Activated naive CD4-positive, alpha-beta T cell treated with anti-CD3 and anti-CD28 coated beads, Interleukin-2, amount 50 U/mL, for 72 hours (primary cell): ENCODE measurements around the gene MED7. TPM values are rescaled to one million over a fixed set of nuclear protein-coding genes. Genes with fewer than 3 reads are reported as not detected.

Source experiments
- ATAC-seq, 2 donors: fragments of 150-1000 bp; cut with Tn5 transposase; 2 replicates each; pipeline ENCODE4 v1.10.0; 2021; ENCODE audit warnings: mild to moderate bottlenecking in 2 of 2, moderate library complexity in 2 of 2
- DNase-seq, 2 donors: peaks; one replicate each; pipeline ENCODE4 v3.0.0; 2021 to 2022; ENCODE audit warnings: low spot score in 2 of 2
- H3K27ac Mint-ChIP-seq, 2 donors: one replicate each; pipeline ENCODE4 v1.8.0; 2022; ENCODE audit warnings: mild to moderate bottlenecking in 2 of 2, mixed read lengths in 2 of 2
- H3K36me3 Mint-ChIP-seq, 2 donors: one replicate each; pipeline ENCODE4 v1.8.0; 2022; ENCODE audit warnings: mixed read lengths in 2 of 2
- H3K9me3 Mint-ChIP-seq, 2 donors: one replicate each; pipeline ENCODE4 v1.8.0; 2022; ENCODE audit warnings: mixed read lengths in 2 of 2
- total RNA-seq, 2 donors: library from RNA; stranded (reverse); gene quantifications; one replicate each; pipeline ENCODE4 v1.2.3, GENCODE V29; 2022

Gene MED7
- total RNA-seq, 2 donors from 2014 or later = 16.9 to 21.7 TPM

DNA sequence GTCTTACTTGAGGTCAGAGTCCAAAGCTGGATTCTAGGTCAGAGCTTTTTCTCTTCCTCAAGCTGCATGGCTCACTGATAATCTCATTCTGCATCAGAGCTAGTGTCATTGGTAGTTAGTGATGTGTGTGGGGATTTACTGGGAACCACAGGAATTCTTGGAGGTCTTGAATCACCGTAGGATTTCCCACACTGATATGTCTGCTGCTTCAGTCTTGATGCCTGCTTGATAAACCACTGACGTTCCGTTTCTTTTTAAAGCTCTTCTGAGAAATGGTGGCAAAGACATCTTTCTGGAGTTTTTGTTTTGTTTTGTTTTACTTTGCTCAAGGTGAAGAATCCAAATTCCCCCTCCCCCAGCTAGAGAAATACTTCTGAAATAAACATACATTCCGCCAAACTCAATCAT is 24.6 kb upstream of the MED7 start:
- ATAC-seq (peak; percentile 82 to 92), DNase-seq (no peak)

GRCh38 chr5:157166214-157167213 is 23.8 kb upstream of the MED7 start, which contains the start of gene GARIN3:
GARIN3 (minus strand) TSS chr5:157166264; CDS start chr5:157166168, 96 bp downstream.
- ATAC-seq = no peak
- Mint-ChIP-seq H3K27ac (peak within 1 kb of the TSS; percentile 92 to 93), H3K9me3 (peaks cover 10 to 17% of the 10 kb centered on the region in 2 donors), H3K36me3 (peaks cover 19 to 43% of the 10 kb centered on the region in 2 donors)
- no peak for DNase-seq

More for the DNA sequence above, 24.6 kb upstream of the MED7 start:
- peak overlapping the region; percentile 92 to 93 for H3K27ac Mint-ChIP-seq
- peaks cover 19 to 43% of the 10 kb centered on the region in 2 donors for H3K36me3 Mint-ChIP-seq
- peaks cover 10 to 17% of the 10 kb centered on the region in 2 donors for H3K9me3 Mint-ChIP-seq

GRCh38 chr5:157165668-157166067 is 23.0 kb upstream of the MED7 start:
- DNase-seq (no peak), ATAC-seq (no peak)
- peaks cover 4 to 11% of the 10 kb centered on the region in 2 donors for H3K9me3 Mint-ChIP-seq
- H3K27ac Mint-ChIP-seq = no peak overlapping the region
- H3K36me3 Mint-ChIP-seq = peaks cover 13 to 37% of the 10 kb centered on the region in 2 donors

GRCh38 chr5:157165261-157165660 is 22.6 kb upstream of the MED7 start:
- no peak for DNase-seq
- Mint-ChIP-seq H3K36me3 (peaks cover 9 to 32% of the 10 kb centered on the region in 2 donors), H3K27ac (no peak overlapping the region), H3K9me3 (peaks cover under 1 to 7% of the 10 kb centered on the region in 2 donors)
- no peak for ATAC-seq

GRCh38 chr5:157164521-157164920 is 21.9 kb upstream of the MED7 start:
- Mint-ChIP-seq H3K9me3 (peaks cover 0 to 5% of the 10 kb centered on the region in 2 donors), H3K36me3 (peaks cover 1 to 25% of the 10 kb centered on the region in 2 donors), H3K27ac (no peak overlapping the region)
- DNase-seq (no peak), ATAC-seq (no peak)

DNA sequence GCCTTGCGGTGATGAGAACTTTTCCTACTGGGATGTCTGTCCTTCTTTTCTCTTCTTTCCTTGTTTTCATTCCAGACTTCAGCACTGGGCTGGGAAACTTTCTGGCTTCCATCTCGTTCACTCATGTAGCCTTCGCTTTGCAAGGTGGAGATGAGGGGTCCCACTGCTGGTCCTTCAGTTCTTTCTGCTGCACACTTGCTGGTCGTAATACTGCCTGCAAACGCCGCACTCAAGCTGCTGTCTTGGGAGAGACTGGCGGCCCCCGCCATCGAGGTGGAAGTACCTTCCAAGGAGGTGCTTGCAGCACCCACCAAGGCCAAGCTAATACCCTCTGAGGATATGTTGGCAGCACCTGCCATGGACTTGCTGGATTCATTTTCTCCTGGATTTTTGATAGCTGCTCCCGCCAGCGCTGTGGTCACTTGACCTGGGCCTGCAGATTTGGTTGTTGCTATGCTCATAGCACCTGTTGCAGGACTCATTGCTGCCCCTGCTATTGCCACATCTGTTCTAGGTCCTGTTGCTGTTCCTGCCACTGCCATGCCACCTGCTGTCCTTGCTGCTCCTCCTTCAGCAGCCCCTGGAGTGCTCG is 20.4 kb upstream of the MED7 start:
- no peak for DNase-seq
- Mint-ChIP-seq H3K36me3 (peaks cover 0 to 16% of the 10 kb centered on the region in 2 donors), H3K9me3 (peaks cover 4 to 5% of the 10 kb centered on the region in 2 donors), H3K27ac (no peak overlapping the region)
- no peak for ATAC-seq

DNA sequence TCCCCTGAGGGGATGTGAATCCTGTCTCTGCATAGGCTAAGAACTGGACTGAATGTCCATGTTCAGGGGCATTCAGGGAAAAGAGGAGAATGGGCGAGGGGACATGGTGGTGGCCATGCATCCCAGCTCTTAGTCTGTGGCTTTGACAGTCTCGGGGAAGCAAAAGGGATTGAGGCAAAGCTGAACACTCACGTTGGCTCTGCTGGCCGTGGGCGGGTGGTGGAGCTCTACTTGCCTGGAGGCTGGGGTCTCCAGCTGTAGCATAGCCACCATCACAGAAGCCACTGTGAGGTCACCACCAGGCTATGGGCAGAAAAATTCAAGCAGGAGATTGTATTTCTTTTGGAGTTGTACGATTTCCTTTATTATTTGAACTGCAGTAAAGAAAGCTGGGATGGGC is 19.3 kb upstream of the MED7 start:
- no peak overlapping the region for H3K27ac Mint-ChIP-seq
- H3K9me3 Mint-ChIP-seq = peaks cover 4 to 5% of the 10 kb centered on the region in 2 donors
- DNase-seq = no peak
- peaks cover 1 to 18% of the 10 kb centered on the region in 2 donors for H3K36me3 Mint-ChIP-seq
- no peak for ATAC-seq

- ATAC-seq (peak; percentile 27 to 47), DNase-seq (no peak)
- peaks cover 16 to 17% of the 10 kb centered on the region in 2 donors for H3K36me3 Mint-ChIP-seq
- H3K27ac Mint-ChIP-seq = peak overlapping the region; percentile 86 to 95
- peaks cover 4 to 12% of the 10 kb centered on the region in 2 donors for H3K9me3 Mint-ChIP-seq
These were observed 17.3 kb upstream of the MED7 start for GRCh38 chr5:157160001-157160400.

- peak; percentile 86 to 89 for ATAC-seq
- H3K36me3 Mint-ChIP-seq = peaks cover 17 to 18% of the 10 kb centered on the region in 2 donors
- peak overlapping the region; percentile 86 to 95 for H3K27ac Mint-ChIP-seq
- DNase-seq = no peak
- H3K9me3 Mint-ChIP-seq = peaks cover 4 to 12% of the 10 kb centered on the region in 2 donors
These were observed 16.6 kb upstream of the MED7 start for GRCh38 chr5:157159209-157159751.

GRCh38 chr5:157157293-157157891 is 14.7 kb upstream of the MED7 start:
- peaks cover 9 to 18% of the 10 kb centered on the region in 2 donors for H3K36me3 Mint-ChIP-seq
- ATAC-seq = no peak
- H3K9me3 Mint-ChIP-seq = peaks cover 4 to 7% of the 10 kb centered on the region in 2 donors
- DNase-seq = no peak
- peak overlapping the region in 1 of 2 donors; percentile 96 for H3K27ac Mint-ChIP-seq

- DNase-seq (no peak), ATAC-seq (no peak)
- H3K27ac Mint-ChIP-seq = peak overlapping the region; percentile 79 to 96
- H3K9me3 Mint-ChIP-seq = peaks cover 4 to 7% of the 10 kb centered on the region in 2 donors
- H3K36me3 Mint-ChIP-seq = peaks cover 9 to 18% of the 10 kb centered on the region in 2 donors
These were observed 12.6 kb upstream of the MED7 start for GRCh38 chr5:157155297-157155696.

GRCh38 chr5:157150995-157151394 is 8.3 kb upstream of the MED7 start:
- DNase-seq (no peak), ATAC-seq (no peak)
- Mint-ChIP-seq H3K36me3 (peaks cover 0 to 12% of the 10 kb centered on the region in 2 donors), H3K27ac (peak overlapping the region in 1 of 2 donors; percentile 63), H3K9me3 (no peaks in the 10 kb centered on the region)

DNA sequence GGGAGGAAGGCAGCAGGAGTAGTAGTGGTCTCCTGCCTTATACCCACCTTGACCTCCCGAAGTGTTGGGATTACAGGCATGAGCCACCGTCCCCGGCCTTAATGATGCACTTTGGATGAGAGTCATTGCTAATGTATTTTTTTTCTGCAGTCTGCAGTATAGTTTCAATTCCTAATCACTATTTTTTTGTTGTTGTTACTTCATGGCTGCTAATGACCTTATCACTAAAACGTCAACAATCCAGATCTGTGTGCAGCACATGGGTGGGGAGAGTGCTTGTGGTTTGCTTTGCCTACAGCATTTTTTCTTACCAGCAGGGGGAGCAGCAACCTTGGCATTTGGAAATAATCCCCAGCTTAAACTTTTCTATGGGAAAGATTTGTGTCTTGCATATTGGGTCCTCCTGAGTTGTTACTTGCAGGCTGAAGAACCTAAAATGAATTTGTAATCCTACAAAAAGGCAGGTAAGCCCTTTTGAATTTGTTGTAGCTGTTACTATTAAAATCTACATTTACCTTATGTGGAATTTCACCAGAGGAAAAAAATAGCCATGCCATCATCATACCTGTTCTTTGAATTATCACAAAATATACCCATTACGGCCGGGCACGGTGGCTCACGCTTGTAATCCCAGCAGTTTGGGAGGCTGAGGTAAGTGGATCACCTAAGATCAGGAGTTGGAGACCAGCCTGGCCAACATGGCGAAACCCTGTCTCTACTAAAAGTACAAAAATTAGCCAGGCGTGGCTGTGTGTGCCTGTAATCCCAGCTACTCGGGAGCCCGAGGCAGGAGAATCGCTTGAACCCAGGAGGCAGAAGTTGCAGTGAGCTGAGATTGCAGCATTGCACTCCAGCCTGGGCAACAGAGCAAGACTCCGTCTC is 6.3 kb upstream of the MED7 start:
- peak in 1 of 2 donors; percentile 88 for DNase-seq
- Mint-ChIP-seq H3K9me3 (no peaks in the 10 kb centered on the region), H3K27ac (peak overlapping the region; percentile 80 to 81), H3K36me3 (peaks cover 0 to 2% of the 10 kb centered on the region in 2 donors)
- ATAC-seq = peak; percentile 45 to 62

- peaks cover 40 to 56% of the 10 kb centered on the region in 2 donors for H3K36me3 Mint-ChIP-seq
- peak in 1 of 2 donors; percentile 71 for DNase-seq
These were observed 684 bp upstream of the MED7 start for GRCh38 chr5:157143127-157143971.

GRCh38 chr5:157137691-157138090 is 5.0 kb downstream of the MED7 start:
- Mint-ChIP-seq H3K36me3 (peaks cover 41 to 74% of the 10 kb centered on the region in 2 donors), H3K9me3 (peaks cover 3 to 5% of the 10 kb centered on the region in 2 donors), H3K27ac (no peak overlapping the region)
- no peak for DNase-seq
- ATAC-seq = no peak

More at GRCh38 chr5:157143127-157143971, 684 bp upstream of the MED7 start:
- peak; percentile 38 to 48 for ATAC-seq
- Mint-ChIP-seq H3K9me3 (peaks cover 3 to 5% of the 10 kb centered on the region in 2 donors), H3K27ac (peak overlapping the region; percentile 99 to 100)
